Measurements from ENCODE around the gene CDH6.

Gene CDH6

GRCh38 chr5:31255041-31255440 lies 61.6 kb downstream of the CDH6 start:
- DNase-seq: no peak

- DNase-seq: no peak
These were observed 74.8 kb downstream of the CDH6 start for GRCh38 chr5:31268256-31268655.

- DNase-seq: no peak
These were observed 75.2 kb downstream of the CDH6 start for GRCh38 chr5:31268686-31269085.

GRCh38 chr5:31269259-31269658 lies 75.8 kb downstream of the CDH6 start:
- no peak for DNase-seq

- DNase-seq: peak; percentile 3
These were observed 76.9 kb downstream of the CDH6 start for GRCh38 chr5:31270396-31270795.

- DNase-seq: no peak
These were observed 78.1 kb downstream of the CDH6 start for GRCh38 chr5:31271567-31271966.

GRCh38 chr5:31273161-31273560 lies 79.7 kb downstream of the CDH6 start:
- DNase-seq: no peak

- DNase-seq: no peak
These were observed 80.3 kb downstream of the CDH6 start for GRCh38 chr5:31273631-31274378.

- DNase-seq: no peak
These were observed 86.7 kb downstream of the CDH6 start for GRCh38 chr5:31280210-31280609.

- DNase-seq: no peak
These were observed 89.8 kb downstream of the CDH6 start for GRCh38 chr5:31283326-31283725.

GRCh38 chr5:31285025-31285424 lies 91.5 kb downstream of the CDH6 start:
- no peak for DNase-seq

GRCh38 chr5:31287985-31288384 lies 94.5 kb downstream of the CDH6 start:
- no peak for DNase-seq

- no peak for DNase-seq
These were observed 95.9 kb downstream of the CDH6 start for GRCh38 chr5:31289429-31289828.

- no peak for DNase-seq
These were observed 97.9 kb downstream of the CDH6 start for GRCh38 chr5:31291323-31291854.

- DNase-seq: no peak
These were observed 107.0 kb downstream of the CDH6 start for GRCh38 chr5:31300501-31300900.

GRCh38 chr5:31301833-31302232 lies 108.3 kb downstream of the CDH6 start:
- DNase-seq: no peak

- DNase-seq: no peak
These were observed 110.2 kb downstream of the CDH6 start for GRCh38 chr5:31303688-31304087.

GRCh38 chr5:31317665-31318064 lies 124.2 kb downstream of the CDH6 start:
- DNase-seq: no peak

GRCh38 chr5:31319335-31319734 lies 125.8 kb downstream of the CDH6 start:
- DNase-seq: no peak

- no peak for DNase-seq
These were observed 129.5 kb downstream of the CDH6 start for GRCh38 chr5:31322946-31323345.

- no peak for DNase-seq
These were observed 131.4 kb downstream of the CDH6 start for GRCh38 chr5:31324842-31325241.

- DNase-seq: no peak
These were observed 134.7 kb downstream of the CDH6 start for GRCh38 chr5:31328040-31328733.

- no peak for DNase-seq
These were observed 136.2 kb downstream of the CDH6 start for GRCh38 chr5:31329715-31330114.

GRCh38 chr5:31332160-31332559 lies 138.7 kb downstream of the CDH6 start:
- DNase-seq: no peak

All from RPMI8226 (cell line).